Activated CD4-positive, alpha-beta T cell treated with anti-CD3 and anti-CD28 coated beads for 36 hours (primary cell): ENCODE measurements around the gene EMSY. TPM values are rescaled to one million over a fixed set of nuclear protein-coding genes. Genes with fewer than 3 reads are reported as not detected.

Experiments
- ATAC-seq: fragments of 200-7000 bp; cut with Tn5 transposase; one replicate; pipeline ENCODE4 v1.10.0; 2021; ENCODE audit warnings: mild to moderate bottlenecking, moderate library complexity
- CTCF ChIA-PET: fragments of 350-600 bp; sonication (Branson Sonifier 250); formaldehyde crosslinking; loops from one replicate; lab custom pipeline; 2021; ENCODE audit warnings: antibody characterized with exemption; lab: Charles Lee
- POLR2A ChIA-PET: fragments of 350-600 bp; sonication (Branson Sonifier 250); formaldehyde crosslinking; loops from one replicate; lab custom pipeline; 2021; ENCODE audit warnings: antibody characterized with exemption, inconsistent platforms; lab: Charles Lee
- DNase-seq: peaks from one replicate; pipeline ENCODE4 v3.0.0-alpha.2; 2020
- H3K27ac Mint-ChIP-seq: one replicate; pipeline ENCODE4 v1.8.0; 2021; ENCODE audit warnings: mixed read lengths
- H3K27me3 Mint-ChIP-seq: one replicate; pipeline ENCODE4 v1.8.0; 2021; ENCODE audit warnings: mixed read lengths
- H3K36me3 Mint-ChIP-seq: one replicate; pipeline ENCODE4 v1.8.0; 2021; ENCODE audit warnings: low read depth, mixed read lengths
- H3K4me1 Mint-ChIP-seq: one replicate; pipeline ENCODE4 v1.8.0; 2021; ENCODE audit warnings: mixed read lengths
- H3K4me3 Mint-ChIP-seq: one replicate; pipeline ENCODE4 v1.8.0; 2021; ENCODE audit warnings: mild to moderate bottlenecking, moderate library complexity, mixed read lengths
- H3K9me3 Mint-ChIP-seq: one replicate; pipeline ENCODE4 v1.8.0; 2021; ENCODE audit warnings: low read depth, mixed read lengths
- intact Hi-C, 2 experiments: fragments of 100-400 bp; cut with DNase I in 1 of 2; cut with micrococcal nuclease in 1 of 2; formaldehyde crosslinking; loops; one replicate each; pipeline versions ENCODE4 v1.14.2 to v1.15.1; 2022 to 2024; cut with DNase I, micrococcal nuclease
- total RNA-seq, 2 experiments: library from RNA; stranded (reverse); gene quantifications; one replicate each; pipeline ENCODE4 v1.2.3, GENCODE V29; 2021

Gene EMSY
- total RNA-seq, 2 experiments from 2014 or later: 28.5 to 35.4 TPM

- DNase-seq (no peak), ATAC-seq (no peak)
- ChIA-PET CTCF (interaction anchor here (0.5 to 0.7 kb wide), 4 partner anchors 13 to 895 kb away, joined by 3 to 4 read pairs (median 3); no protein-coding TSS in a partner anchor), POLR2A (no interaction called here)
- Mint-ChIP-seq H3K4me1 (peaks cover under 1% of the 10 kb centered on the region), H3K9me3 (no peaks in the 10 kb centered on the region), H3K36me3 (no peaks in the 10 kb centered on the region), H3K27ac (no peak overlapping the region), H3K4me3 (no peak overlapping the region), H3K27me3 (peaks cover 2% of the 10 kb centered on the region)
- intact Hi-C loops: no loop called here
Observed at GRCh38 chr11:76600124-76600655, 155.4 kb downstream of the EMSY start.

- ChIA-PET CTCF (no interaction called here), POLR2A (interaction anchor here (0.7 kb wide), 1 partner anchor 303 kb away, joined by 3 read pairs; no protein-coding TSS in a partner anchor)
- Mint-ChIP-seq H3K36me3 (no peaks in the 10 kb centered on the region), H3K27ac (no peak overlapping the region), H3K4me3 (no peak overlapping the region), H3K27me3 (peaks cover 2% of the 10 kb centered on the region), H3K4me1 (no peaks in the 10 kb centered on the region), H3K9me3 (no peaks in the 10 kb centered on the region)
- DNase-seq (no peak), ATAC-seq (no peak)
- intact Hi-C loops: no loop called here
Observed at GRCh38 chr11:76601272-76601671, 156.5 kb downstream of the EMSY start.

GRCh38 chr11:76601724-76602123, 156.9 kb downstream of the EMSY start:
- intact Hi-C loops: no loop called here
- Mint-ChIP-seq H3K27me3 (peaks cover 2% of the 10 kb centered on the region), H3K4me1 (no peaks in the 10 kb centered on the region), H3K36me3 (no peaks in the 10 kb centered on the region), H3K4me3 (no peak overlapping the region), H3K27ac (no peak overlapping the region), H3K9me3 (no peaks in the 10 kb centered on the region)
- ATAC-seq: no peak
- POLR2A ChIA-PET: no interaction called here
- DNase-seq: no peak
- CTCF ChIA-PET: no interaction called here

GRCh38 chr11:76602431-76602861, 157.6 kb downstream of the EMSY start:
- no peak overlapping the region for H3K27ac Mint-ChIP-seq
- H3K4me3 Mint-ChIP-seq: no peak overlapping the region
- no peaks in the 10 kb centered on the region for H3K27me3 Mint-ChIP-seq
- POLR2A ChIA-PET: no interaction called here
- H3K9me3 Mint-ChIP-seq: no peaks in the 10 kb centered on the region
- no peaks in the 10 kb centered on the region for H3K4me1 Mint-ChIP-seq
- CTCF ChIA-PET: no interaction called here
- H3K36me3 Mint-ChIP-seq: no peaks in the 10 kb centered on the region
- intact Hi-C loops: no loop called here
- no peak for DNase-seq
- no peak for ATAC-seq

Other genes with a start within 250 kb of the EMSY start
- gene WNT11, start 238.5 kb upstream of the EMSY start, total RNA-seq: not detected
- gene THAP12, start 63.9 kb upstream of the EMSY start, total RNA-seq: 10 to 100 TPM; 53.6 to 60.9 TPM
- gene GVQW3, start 63.7 kb upstream of the EMSY start, total RNA-seq: 1 to 10 TPM; 3.2 to 3.7 TPM
- 1 to 10 TPM; 4.7 to 5.7 TPM for gene LRRC32, start 225.7 kb downstream of the EMSY start, total RNA-seq